Activated naive CD8-positive, alpha-beta T cell treated with anti-CD3 and anti-CD28 coated beads, Interleukin-2, amount 50 U/mL, for 16 hours (primary cell): Measurements from ENCODE around the gene ANKRD36.
A peak's percentile ranks its signal among the peaks of the same experiment; 100 is the strongest.
"Not testable (repeated sequence)": the region's sequence is repeated elsewhere in the genome, so short reads cannot be mapped to it uniquely, and the experiment has no call there.

Experiments used
- DNase-seq: peaks from one replicate; pipeline ENCODE4 v3.0.0-alpha.2; 2020; ENCODE audit warnings: low read depth, low spot score

The ANKRD36 gene

DNA sequence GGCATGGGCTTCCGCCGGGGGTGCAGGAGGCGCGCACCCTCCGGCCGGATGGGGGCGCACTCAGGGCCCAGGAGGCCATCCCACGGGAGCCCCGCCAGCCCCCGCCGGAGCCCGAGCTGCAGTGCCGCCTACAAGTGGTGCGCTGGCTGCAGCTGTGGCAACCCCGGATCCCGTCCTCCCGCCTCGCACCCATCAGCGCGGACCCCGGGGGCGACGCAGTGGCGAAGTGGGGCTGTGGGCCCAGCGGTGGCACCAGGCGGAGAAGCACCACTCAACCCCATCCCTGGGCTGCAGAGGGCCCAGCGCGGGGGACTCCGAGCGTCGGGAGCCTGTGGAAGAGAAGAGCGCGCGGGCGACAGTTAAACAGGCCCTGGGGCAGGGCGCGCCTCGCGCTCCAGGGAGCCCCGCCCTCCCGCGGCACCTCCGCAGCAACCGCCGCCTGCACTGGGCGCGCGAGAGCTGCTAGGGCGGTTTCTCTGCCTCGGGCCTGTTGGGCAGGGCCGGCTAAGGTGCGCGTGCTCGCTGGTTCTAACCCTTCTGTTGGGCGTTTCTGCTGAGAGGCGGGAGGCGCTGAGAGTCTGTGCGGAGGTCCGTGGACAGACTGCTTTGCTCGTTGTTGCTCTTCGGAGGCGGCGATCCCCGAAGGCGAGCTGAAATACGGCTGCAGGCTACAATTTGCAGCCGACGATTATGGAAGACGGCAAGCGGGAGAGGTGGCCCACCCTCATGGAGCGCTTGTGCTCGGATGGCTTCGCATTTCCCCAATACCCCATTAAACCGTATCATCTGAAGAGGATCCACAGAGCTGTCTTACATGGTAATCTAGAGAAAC is at the start of gene ANKRD36:
Gene ANKRD36, plus strand, starts transcription at position 104 of the 832 bp plus-strand sequence. Its CDS starts 587 bp downstream, at position 691.
- DNase-seq: peak; percentile 58

DNA sequence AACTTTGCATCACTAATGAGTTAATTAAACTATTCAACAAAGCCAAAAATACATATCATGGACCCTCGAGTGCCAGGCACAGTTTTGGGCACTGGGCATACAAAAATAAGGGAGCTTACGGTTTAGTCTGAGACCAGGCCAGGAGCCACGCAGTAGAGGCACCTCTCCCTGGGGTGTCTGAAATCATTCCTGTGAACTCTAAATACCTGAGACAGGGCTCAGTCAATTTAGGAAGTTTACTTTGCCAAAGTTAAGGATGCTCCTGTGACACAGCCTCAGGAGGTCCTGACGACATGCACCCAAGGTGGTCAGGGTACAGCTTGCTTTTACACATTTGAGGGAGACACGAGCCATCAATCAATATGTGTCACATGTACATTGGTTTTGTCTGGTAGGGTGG is 46.9 kb upstream of the ANKRD36 start:
- DNase-seq: not testable (repeated sequence)

DNA sequence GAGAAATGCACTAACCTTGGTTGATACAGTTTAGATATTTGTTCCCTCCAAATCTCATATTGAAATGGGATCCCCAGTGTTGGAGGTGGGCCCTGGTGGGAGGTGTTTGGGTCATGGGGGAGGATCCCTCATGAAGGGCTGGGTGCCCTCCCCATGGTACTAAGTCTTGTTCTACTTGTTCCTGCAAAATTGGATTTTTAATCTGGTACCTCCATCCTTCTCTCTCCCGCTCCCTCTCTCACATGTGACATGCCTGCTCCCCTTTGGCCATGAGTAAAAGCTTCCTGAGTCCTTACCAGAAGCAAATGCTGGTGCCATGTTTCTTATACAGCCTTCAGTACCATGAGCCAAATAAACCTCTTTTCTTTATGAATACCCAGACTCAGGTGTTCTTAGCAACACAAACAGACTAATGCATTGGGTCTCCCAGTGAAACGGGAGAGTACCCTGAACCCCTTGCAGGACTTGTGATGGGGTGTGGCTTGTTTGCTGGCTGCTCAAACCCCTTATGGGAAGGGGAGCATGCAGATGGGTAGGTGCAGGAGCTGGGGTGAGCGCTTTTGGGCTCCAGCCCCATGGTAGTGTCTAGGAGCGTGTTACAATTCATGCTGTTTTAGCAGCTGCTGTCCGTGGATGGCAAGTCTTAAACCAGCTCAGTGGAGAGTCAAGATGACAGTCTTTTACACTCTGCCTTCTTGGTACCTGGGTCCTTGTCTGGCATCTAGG is 45.5 kb upstream of the ANKRD36 start:
- DNase-seq: no peak

- DNase-seq: no peak
These were observed 44.9 kb upstream of the ANKRD36 start for GRCh38 chr2:97068074-97068473.

- not testable (repeated sequence) for DNase-seq
These were observed 44.2 kb upstream of the ANKRD36 start for GRCh38 chr2:97068722-97069121.

DNA sequence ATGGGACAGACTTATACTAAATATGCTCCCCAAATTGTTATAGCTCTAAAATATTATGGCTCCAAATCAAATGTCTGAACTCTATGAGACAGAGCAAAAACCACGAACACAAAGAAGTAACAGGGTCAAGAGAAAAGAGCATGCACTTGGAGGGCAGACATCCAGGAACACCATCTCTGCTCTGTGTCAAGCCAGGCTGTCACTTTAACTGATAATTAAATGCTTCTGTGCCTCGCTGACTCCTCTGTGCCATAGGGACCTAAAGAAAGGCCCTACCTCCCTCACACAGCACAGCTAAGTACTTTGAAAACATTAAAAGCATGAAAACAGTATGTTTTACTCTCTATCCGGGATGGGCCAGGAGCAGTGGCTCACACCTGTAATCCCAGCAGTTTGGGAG is 42.0 kb upstream of the ANKRD36 start:
- DNase-seq: not testable (repeated sequence)

GRCh38 chr2:97077213-97077612 is 35.7 kb upstream of the ANKRD36 start:
- not testable (repeated sequence) for DNase-seq

DNA sequence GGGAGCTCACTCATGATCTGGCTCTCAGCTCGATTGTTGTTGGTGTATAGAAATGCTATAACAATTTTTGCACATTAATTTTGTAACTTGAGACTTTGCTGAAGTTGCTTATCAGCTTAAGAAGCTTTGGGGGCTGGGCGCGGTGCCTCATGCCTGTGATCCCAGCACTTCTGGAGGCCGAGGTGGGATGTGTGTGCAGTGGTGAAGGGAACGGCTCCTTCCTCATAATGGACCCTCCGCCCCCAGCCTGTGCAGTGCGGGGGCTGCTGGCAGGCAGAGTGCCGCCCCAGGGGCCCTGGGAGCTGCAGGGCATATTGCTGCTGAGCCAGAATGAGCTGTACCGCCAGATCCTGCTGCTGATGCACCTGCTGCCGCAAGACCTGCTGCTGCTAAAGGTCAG is 32.1 kb upstream of the ANKRD36 start:
- DNase-seq: not testable (repeated sequence)

- DNase-seq: not testable (repeated sequence)
These were observed 30.7 kb upstream of the ANKRD36 start for GRCh38 chr2:97082206-97082605.

DNA sequence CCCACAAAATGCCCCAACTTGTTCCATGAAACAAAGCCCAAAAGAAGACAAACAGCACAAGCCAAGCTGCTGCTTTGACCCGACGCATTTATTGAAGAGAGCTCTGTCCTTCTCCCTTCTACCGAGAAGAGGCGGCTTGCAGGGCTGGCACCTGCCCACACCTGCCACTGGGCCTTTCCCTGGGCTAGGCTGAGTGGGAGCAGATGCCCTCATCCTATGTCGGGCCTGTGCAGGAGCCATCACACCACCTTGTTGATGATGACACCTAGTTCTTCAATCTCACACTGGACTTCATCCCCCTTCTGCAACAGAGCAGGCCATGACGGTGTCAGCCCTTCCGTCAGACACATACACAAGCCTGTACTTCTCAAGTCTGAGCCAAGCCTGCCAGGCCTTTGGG is 29.4 kb upstream of the ANKRD36 start:
- not testable (repeated sequence) for DNase-seq

GRCh38 chr2:97085093-97085492 is 27.9 kb upstream of the ANKRD36 start:
- not testable (repeated sequence) for DNase-seq

DNA sequence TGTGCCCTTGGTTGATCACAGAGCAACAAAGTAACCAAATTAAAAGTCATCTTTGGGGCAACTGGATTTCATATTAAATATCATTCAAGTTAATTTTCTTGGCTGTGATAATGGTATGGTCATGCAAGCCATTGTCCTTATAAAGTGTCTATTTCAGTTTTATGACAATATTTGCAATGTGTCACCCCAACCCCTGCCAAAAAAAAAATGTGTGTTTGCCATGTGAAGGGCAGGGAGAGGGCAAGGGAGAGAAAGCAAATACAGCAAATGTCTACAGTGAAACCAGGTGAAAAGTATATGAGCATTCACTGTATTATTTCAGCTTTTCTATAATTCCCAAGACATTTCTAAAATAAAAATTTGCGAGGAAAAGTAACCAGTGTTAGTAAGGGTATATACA is 24.2 kb upstream of the ANKRD36 start:
- DNase-seq: not testable (repeated sequence)

DNA sequence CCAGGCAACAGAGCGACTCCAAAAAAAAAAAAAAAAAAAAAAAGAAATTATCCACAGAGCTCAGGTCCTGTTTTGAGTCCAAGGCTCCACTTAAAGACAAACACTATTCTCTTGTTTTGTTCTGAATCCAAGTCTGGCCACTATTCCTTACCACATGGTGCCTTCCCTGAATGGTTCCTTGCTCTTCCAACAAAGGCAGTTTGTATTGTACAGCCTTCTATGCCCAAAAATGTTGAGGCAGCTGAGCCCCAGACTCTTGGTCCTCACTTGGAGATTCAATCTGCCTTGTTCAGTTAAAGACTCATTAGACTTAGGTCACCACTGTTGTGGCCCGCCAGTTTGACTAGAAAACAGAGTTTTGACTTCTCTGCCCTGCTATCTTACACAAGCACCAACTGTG is 20.0 kb upstream of the ANKRD36 start:
- not testable (repeated sequence) for DNase-seq

DNA sequence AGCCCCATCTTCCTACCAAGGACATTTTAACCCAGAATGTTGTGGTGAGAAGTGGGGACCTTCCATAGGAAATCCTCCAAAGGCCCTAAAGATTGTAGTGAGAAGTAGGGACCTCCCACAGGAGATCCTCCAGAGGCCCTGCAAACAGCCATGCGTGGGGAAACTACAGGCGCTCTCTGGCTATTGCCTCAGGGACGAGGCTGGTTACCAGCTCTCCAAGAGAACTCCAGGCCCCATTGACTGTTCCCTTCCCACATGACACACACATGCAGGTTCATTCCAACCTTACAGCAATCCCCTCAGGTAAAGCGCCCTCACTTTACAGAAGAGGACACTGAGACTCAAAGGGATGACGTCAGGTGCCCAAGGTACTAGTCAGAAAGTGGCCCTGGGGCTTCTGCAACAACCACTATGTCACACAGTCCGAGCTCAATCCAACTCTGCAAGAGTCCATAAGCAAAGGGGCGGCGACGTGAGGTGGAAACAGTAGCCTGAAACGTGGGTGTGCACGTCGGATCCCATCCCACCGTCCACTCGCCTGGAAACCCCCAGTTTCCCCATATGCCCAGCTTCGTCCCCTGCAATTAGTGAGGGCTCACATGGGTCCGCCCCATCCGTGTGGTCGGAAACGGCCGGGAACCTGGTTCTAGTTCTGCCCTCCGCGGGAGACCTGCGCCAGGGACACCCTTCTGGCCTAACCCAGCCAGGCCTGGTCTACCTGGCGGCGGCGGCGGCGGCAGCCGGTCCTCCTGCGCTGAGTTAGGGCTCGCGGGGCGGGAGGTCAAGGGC is 18.8 kb upstream of the ANKRD36 start:
- DNase-seq: not testable (repeated sequence)

GRCh38 chr2:97094772-97095611 is 18.0 kb upstream of the ANKRD36 start, which contains the start of gene FAHD2B:
TSS of gene FAHD2B (minus strand) at chr2:97094882. CDS start at chr2:97091706, 3,176 bp downstream.
- peak; percentile 64 for DNase-seq

DNA sequence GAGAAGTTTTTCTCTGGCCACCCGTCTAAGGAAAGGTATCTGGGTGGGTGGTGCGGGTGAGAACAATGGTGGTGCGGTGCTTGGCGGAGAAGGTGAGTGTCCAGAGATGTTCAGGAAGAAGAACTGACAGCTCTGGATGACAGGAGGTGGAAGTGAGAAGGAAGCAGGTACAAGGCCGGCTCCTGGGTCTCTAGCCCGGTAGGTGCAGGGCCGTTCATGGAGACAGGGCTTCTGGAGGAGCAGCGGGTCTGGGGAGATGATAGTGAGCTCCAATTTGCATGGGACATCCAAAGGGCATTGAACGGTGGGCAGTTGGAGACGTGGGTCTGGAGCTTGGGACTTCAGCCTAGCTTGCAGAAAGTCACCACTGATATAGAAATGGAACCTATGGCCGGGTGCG is 17.3 kb upstream of the ANKRD36 start:
- no peak for DNase-seq

DNA sequence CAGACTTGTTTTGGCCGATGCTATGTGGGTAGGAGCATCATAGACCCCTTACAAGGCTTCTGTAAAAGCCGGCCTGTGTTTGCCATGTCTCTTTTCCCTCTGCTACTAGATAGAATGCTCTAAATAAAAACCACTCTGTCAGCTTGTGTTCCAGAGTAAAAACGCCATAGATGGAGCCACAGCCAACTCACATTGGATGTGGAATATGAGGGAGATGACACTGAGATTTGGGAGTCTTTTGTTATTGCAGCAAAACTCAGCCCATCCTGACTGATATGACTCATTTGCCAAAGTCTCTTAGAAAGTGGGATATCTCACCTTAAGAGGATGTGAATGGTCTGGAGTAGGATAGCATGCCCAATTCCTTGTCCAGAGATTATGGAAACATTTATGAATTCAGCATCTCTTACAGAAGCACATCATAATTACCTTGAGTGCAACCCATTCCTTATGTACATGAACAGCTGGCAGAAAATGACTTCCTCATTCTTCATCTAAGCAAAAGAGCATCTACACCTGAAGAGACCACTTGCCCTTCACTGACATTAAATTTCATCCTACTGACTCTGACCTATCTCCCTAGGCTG is 14.1 kb upstream of the ANKRD36 start:
- DNase-seq: not testable (repeated sequence)

- DNase-seq: not testable (repeated sequence)
These were observed 6.1 kb upstream of the ANKRD36 start for GRCh38 chr2:97106878-97107277.

- not testable (repeated sequence) for DNase-seq
These were observed 1.7 kb upstream of the ANKRD36 start for GRCh38 chr2:97111246-97111645.

GRCh38 chr2:97112320-97113049 is 468 bp upstream of the ANKRD36 start:
- DNase-seq: peak; percentile 22
